ENCODE measurements around the gene ABCC4.

ABCC4 gene

DNA sequence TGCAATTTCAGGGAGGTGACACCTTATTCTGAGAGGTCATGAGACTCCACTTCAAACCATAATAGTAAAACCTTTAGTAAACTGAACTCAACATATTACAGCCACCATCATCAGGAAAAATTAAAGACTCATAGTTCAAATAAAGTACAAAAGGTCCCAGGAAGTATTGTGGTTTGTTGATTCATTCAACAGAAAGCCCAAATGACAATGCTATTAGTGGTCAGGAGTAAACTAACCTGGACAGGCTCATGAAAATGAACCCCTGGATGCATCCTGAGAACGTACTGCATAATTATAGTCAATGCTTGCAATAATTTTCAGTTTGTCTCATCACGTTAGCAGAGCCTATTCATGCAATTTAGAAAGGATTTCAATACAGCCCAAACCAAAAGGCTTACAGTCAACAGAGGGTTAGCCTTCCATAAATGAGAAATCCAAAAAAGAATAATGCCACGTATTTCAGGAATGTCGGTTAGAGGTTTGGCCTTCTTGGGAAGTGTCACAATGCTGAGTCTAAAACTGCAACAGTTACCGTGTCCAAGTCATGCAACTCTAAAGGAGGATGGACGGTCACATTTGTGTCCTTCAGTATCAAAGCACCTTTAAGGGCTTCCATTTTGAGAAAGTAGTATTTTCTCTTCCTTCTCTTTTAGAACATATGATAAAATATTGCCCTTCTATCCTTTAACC is 280.8 kb downstream of the ABCC4 start:
- TF ChIP-seq, protein P1, sequence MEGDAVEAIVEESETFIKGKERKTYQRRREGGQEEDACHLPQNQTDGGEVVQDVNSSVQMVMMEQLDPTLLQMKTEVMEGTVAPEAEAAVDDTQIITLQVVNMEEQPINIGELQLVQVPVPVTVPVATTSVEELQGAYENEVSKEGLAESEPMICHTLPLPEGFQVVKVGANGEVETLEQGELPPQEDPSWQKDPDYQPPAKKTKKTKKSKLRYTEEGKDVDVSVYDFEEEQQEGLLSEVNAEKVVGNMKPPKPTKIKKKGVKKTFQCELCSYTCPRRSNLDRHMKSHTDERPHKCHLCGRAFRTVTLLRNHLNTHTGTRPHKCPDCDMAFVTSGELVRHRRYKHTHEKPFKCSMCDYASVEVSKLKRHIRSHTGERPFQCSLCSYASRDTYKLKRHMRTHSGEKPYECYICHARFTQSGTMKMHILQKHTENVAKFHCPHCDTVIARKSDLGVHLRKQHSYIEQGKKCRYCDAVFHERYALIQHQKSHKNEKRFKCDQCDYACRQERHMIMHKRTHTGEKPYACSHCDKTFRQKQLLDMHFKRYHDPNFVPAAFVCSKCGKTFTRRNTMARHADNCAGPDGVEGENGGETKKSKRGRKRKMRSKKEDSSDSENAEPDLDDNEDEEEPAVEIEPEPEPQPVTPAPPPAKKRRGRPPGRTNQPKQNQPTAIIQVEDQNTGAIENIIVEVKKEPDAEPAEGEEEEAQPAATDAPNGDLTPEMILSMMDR (IDR thresholded peaks at IDR 0.05; ENCODE audit: borderline replicate concordance, insufficient read depth, low read depth, low read length) = no peak

DNA sequence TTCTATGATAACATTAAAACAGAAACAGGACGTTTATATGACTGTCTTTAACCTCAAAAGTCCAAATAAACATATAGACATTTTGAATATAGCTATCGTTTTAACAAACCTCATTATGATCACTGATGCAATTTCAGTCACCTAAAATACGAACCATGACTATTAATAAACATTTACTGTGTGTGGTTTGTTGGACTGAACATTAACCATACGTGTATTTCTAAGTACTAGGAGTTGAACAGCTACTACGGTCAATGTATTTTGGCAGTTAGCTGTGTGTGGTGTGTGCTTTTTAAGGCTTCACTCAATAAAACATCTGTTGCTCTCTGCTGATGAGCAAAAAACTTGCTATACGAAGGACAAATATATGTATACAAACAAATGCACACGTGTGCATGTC is 281.4 kb downstream of the ABCC4 start:
- no peak overlapping the region for H3K4me3 ChIP-seq (ENCODE audit: low read depth, low read length)
- TF ChIP-seq, protein P1 (IDR thresholded peaks at IDR 0.05; ENCODE audit: borderline replicate concordance, insufficient read depth, low read depth, low read length) = no peak

More for the DNA sequence above, 280.8 kb downstream of the ABCC4 start:
- no peak overlapping the region for H3K4me3 ChIP-seq (ENCODE audit: low read depth, low read length)

DNA sequence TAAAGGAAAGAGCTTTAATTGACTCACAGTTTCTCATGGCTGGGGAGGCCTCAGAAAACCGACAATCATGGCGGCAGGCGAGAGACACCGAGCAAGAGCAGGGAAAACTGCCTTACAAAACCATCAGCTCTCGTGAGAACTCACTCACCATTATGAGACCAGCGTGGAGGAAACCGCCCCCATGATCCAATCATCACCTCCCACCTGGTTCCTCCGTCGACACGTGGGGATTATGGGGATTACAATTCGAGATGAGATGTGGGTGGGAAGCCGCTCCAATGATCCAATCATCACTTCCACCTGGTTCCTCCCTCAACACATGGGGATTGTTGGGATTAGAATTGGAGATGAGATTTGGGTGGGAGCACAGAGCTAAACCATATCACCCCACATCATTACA is 293.9 kb downstream of the ABCC4 start:
- TF ChIP-seq, protein P1 (IDR thresholded peaks at IDR 0.05; ENCODE audit: borderline replicate concordance, insufficient read depth, low read depth, low read length) = no peak
- no peak overlapping the region for H3K4me3 ChIP-seq (ENCODE audit: low read depth, low read length)

- TF ChIP-seq, protein P1 (IDR thresholded peaks at IDR 0.05; ENCODE audit: borderline replicate concordance, insufficient read depth, low read depth, low read length) = no peak
- no peak overlapping the region for H3K4me3 ChIP-seq (ENCODE audit: low read depth, low read length)
These were observed 296.0 kb downstream of the ABCC4 start for GRCh38 chr13:95005300-95005699.

DNA sequence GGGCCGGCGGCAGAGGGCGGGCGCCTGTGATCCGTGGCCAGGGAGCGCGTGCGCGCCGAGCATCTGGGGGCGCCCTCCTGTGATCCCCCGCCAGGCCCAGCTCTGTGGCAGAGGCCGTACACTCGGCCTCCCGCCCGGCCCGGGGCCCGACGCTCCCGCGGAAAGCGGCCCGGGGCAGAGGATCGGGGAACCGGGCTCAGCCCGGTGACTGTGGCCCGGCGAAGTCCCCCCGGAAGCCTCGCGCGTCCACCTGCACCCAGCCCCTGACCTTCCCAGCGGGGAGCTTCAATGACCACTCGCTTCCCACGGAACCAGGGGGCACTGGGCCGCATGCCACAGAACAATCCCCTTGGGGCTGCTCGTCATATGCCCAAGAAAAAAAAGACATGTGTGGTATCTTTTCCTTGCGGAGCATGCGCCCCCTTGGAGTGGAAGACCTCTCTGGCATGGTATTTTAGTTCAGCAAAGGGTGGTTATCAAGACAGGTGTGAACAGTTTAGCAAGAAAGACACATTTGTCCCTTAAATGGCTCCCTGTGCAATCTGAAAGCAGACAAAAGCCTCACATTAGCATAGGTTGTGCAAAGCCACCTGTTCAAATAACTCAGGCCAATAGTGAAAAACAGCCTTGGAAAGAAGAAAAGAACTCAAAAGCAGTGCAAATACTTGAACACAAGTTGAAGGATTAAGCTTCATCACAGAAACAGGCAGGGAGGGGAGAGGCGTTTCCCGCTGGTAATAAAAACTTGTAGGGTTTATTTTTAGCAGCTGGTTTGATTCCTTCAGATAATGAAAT is 298.0 kb downstream of the ABCC4 start:
- TF ChIP-seq, protein P1 (IDR thresholded peaks at IDR 0.05; ENCODE audit: borderline replicate concordance, insufficient read depth, low read depth, low read length) = no peak
- H3K4me3 ChIP-seq (ENCODE audit: low read depth, low read length) = no peak overlapping the region

DNA sequence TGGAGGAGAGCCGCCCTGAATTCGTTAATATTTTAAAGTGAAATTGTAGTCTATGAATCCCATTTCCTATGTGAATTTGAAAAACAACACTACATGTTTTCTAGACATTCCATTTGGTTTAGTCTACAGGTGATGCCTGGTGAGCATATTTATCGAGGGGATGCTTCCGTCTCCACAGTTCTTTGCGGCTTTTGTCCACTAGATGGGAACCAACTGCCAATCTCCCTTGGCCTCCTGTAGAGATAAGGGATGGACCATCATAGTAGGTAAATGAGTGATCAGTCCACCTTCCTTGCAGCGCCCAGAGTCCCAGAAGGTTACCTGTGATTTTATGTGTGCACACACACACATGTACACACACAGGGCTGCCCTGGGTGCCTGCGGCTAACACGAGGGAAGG is 299.1 kb downstream of the ABCC4 start:
- TF ChIP-seq, protein P1 (IDR thresholded peaks at IDR 0.05; ENCODE audit: borderline replicate concordance, insufficient read depth, low read depth, low read length) = no peak
- no peak overlapping the region for H3K4me3 ChIP-seq (ENCODE audit: low read depth, low read length)

- no peak overlapping the region for H3K4me3 ChIP-seq (ENCODE audit: low read depth, low read length)
- TF ChIP-seq, protein P1 (IDR thresholded peaks at IDR 0.05; ENCODE audit: borderline replicate concordance, insufficient read depth, low read depth, low read length) = no peak
These were observed 301.4 kb downstream of the ABCC4 start for GRCh38 chr13:94999871-95000270.

Measured in GM12875 (cell line).